ENCODE results near the gene MRM2.

GRCh38 chr7:2200584-2200980 lies 41.4 kb downstream of the MRM2 start:
- no peak for TF ChIP-seq CTCF (IDR thresholded peaks at IDR 0.05; ENCODE audit: insufficient read depth, low read depth, low read length)
- TF ChIP-seq EZH2 (IDR thresholded peaks at IDR 0.05; ENCODE audit: insufficient read depth, low read length), result no peak
